GM19193 (cell line): ENCODE data around the gene CMTM1.

Source experiments
- POLR2A ChIP-seq: IDR thresholded peaks from 4 replicates; pipeline ENCODE4 v1.6.1; 2011; ENCODE audit not compliant: insufficient read depth, insufficient read length; ENCODE audit errors: extremely low read depth

CMTM1 gene

GRCh38 chr16:66569827-66570405 lies 3.7 kb downstream of the CMTM1 start:
- TF ChIP-seq POLR2A, result no peak

DNA sequence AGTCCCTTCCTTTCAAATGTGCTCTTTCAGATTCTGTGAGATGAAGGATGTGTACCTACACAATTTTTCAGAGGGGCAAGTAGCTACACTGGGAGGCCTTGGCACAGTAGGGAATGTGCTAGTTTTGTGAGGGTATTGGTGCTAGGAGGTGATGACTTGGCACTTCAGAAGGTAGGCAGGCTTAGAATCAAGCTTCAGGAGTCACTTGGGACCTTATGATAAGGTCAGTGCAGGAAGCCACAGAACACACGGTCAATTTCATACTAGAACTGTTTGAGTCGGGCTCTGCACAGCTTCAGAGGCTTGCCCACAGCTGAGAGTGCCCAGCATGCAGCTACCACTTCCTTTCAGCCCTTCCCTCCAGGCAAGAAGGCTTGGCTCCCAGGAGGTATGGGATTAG lies 6.1 kb downstream of the CMTM1 start:
- TF ChIP-seq POLR2A, result no peak

DNA sequence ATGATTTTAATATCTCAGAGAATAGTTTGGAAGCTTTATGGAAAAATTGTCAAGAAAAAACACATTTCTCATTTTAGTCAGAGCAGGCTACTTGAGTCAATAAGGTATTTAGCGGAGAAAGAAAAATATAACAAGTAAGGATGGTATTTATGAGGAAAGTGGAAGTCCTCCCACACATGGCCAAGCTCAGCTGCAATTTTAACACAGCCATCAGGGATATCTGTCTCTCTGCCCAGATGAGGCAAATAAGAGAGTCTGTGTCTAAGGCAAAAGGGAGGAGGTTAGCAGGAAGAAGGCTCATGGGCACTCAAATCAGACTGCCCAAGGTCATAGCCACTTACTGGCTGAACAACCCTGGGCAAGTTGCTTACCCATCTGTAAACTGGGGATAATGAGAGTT lies 7.8 kb downstream of the CMTM1 start:
- no peak for TF ChIP-seq POLR2A

- no peak for TF ChIP-seq POLR2A
Measured at GRCh38 chr16:66574531-66574930, 8.3 kb downstream of the CMTM1 start.

DNA sequence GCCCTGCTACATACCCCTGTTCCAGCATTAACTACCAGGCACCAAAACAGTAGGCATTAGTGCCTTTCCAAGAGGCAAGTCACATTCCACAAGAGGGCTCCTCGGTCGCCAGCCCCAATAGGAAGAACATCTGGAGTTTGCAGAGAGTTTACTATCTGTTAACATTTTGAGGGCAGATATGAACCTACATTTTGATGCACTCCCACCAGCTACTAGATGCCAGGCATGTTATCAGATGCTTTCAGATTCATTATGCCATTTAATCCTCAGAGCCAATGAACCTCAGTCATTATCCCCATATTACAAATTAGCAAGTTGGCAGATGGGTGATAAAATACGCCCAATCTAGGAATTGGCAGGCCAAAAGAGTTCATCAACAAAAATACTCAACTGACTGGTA lies 8.8 kb downstream of the CMTM1 start:
- no peak for TF ChIP-seq POLR2A

DNA sequence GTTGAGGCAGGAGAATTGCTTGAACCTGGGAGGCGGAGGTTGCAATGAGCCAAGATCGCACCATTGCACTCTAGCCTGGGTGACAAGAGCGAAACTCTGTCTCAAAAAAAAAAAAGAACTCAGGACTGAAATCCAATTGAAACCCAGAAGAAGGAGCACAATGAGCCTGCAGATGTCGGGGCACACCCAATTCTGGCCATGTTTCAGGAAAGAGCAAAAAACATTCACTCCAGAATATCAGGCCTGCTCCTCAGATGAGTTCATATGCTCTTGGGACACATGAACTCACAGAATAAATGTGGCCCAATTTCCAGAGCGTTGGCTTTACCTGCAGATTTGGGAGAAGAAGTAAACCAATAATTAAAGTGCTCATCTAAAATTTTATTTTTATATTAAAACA lies 10.1 kb downstream of the CMTM1 start:
- no peak for TF ChIP-seq POLR2A

- TF ChIP-seq POLR2A, result no peak
Measured at GRCh38 chr16:66578651-66579531, 12.7 kb downstream of the CMTM1 start, which contains the start of gene CMTM2. TSS of gene CMTM2 (plus strand) at chr16:66579463. CDS start at chr16:66579608, 145 bp downstream.

- no peak for TF ChIP-seq POLR2A
Measured at GRCh38 chr16:66580605-66581209, 14.5 kb downstream of the CMTM1 start.

DNA sequence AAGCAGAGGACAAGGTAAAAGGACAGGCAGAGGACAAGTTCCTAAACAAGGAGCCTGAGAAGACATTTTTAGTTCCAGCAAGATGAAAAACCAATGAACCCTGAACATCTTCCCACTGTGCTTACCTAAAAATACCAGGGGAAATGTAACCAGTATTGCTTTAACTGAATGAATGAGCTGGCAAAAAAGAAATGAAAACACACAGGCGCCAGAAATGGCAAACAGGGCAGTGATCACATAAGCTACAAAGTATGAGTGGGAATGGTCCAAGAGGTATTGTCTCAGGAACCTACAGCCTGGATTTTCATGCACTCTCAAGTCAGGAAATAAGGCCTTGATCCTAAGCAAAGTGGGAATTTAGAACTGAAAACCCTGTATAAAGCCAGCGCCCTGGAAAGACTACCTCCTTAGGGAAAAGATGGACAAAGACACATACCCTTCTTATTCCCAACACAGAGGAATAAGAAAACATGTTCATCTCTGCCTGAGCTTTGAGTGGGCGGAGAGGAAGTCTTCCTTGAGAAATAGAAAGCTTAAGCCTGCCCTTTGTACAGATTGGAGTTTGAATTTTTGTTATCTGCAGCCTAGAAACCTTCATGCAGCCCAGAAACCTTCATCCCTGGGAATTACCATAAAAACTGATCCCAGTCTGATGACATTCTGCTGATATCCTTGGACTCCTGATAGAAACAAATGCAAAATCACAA lies 15.2 kb downstream of the CMTM1 start:
- no peak for TF ChIP-seq POLR2A

DNA sequence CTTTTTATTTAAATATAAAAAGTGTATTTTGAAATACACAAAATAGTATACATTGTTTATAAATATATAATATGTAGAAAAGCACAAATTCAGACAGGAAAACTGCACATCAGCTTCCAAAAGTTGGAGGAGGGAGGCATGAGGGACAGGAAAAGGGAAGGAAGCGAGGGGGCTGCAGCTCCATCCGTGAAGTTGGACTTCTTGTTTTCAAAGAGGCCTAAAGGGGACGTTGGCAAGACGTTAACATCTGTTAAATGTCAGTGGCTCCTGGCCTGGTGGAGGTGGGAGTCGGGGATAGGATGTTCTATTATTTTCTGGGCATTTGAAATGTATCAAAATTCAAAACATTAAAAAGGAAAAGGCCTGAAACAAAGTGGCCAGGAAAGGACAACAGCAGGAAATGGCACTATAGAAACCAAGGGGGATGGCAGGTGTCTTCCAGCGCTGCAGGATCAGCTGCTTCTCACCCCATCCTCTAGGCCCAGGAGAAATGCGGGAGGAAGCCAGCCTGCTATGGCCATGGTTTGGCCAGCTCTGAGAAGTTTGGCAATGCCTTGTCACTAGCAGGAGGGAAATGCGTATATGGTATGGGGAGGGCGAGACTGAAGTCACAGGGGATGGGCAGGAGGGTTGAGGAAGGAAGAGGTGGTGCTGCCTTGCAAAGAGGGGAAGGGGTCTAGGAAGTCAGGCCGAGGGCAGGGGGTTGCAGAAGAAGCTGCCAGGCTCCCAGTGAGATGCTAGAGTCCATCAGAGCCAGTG lies 19.4 kb downstream of the CMTM1 start:
- TF ChIP-seq POLR2A, result no peak

DNA sequence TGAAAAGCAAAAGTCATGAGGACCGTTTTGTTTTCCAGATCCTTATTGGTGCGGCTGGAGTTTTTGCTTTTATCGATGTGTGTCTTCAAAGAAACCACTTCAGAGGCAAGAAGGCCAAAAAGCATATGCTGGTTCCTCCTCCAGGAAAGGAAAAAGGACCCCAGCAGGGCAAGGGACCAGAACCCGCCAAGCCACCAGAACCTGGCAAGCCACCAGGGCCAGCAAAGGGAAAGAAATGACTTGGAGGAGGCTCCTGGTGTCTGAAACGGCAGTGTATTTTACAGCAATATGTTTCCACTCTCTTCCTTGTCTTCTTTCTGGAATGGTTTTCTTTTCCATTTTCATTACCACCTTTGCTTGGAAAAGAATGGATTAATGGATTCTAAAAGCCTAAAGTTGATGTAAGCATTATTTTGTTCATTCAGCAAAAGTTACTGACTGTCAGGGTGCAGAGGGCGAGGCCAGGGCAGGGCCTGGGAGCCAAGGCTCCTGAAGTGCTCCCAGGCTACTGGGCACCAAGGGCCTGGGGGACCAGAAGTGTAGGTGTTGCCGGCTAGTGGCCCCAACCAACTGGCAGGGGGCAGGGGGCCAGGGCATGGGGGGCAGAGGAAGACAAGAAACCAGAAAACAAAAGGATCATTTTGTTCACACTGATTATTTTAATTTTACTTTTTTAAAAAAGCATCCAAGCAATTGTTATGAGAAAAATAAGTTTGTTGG lies 21.8 kb downstream of the CMTM1 start:
- TF ChIP-seq POLR2A, result no peak

GRCh38 chr16:66588981-66589713 lies 22.9 kb downstream of the CMTM1 start:
- TF ChIP-seq POLR2A, result no peak

DNA sequence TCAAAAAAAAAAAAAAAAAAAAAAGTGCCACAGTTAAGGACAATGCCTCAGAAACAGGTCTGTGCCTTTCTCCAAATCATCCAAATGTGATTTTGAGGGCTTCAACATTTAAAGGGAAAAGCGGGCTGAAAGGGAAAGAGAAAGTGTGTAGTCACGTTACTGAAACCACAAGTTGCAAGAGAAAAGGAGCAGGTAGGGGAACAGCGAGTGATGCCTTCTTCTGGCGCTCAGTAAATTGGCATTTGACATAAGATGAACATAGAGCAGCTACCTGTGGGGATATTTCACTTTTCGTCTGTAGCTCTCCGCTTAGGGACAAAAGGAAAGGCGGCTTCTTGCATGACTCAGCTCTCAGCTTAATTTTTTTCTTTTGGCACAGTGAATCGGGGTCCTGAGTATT lies 24.1 kb downstream of the CMTM1 start:
- no peak for TF ChIP-seq POLR2A
